ENCODE data around the gene CC2D1A. TPM values are rescaled to one million over a fixed set of nuclear protein-coding genes. Genes with fewer than 3 reads are reported as not detected.
"Not testable (repeated sequence)": the region's sequence is repeated elsewhere in the genome, so short reads cannot be mapped to it uniquely, and the experiment has no call there.

The CC2D1A gene
- total and polyA plus RNA-seq, 4 donors: 7.4 to 12.0 (median 9.9) TPM

- TF ChIP-seq REST (IDR thresholded peaks at IDR 0.05) (no peak), GABPA (IDR thresholded peaks at IDR 0.05 in 1 of 2, conservative IDR thresholded peaks at IDR 0.05 in 1 of 2) (no peak)
These were observed 63.9 kb downstream of the CC2D1A start (continued) for GRCh38 chr19:13969897-13970296.

- not testable (repeated sequence) for DNase-seq (ENCODE audit: low spot score); H3K9me3 ChIP-seq (ENCODE audit: control insufficient read depth in 4 of 4, low read length in 3 of 4); H3K4me3 ChIP-seq (ENCODE audit: low read depth in 1 of 3, low read length in 3 of 3); H3K27me3 ChIP-seq (ENCODE audit: control insufficient read depth in 4 of 4, insufficient read depth in 4 of 4, low read length in 3 of 4); H3K27ac ChIP-seq (ENCODE audit: low read depth in 1 of 2, low read length in 2 of 2); H3K9ac ChIP-seq (ENCODE audit: low read depth in 1 of 2, low read length in 2 of 2); H3K4me1 ChIP-seq (ENCODE audit: control insufficient read depth in 4 of 4, insufficient read depth in 4 of 4, low read length in 3 of 4)
- 93% methylated on average over 15 of the region's 15 CpGs for WGBS
- peaks cover 15 to 67% (median 30%) of the 10 kb centered on the region in 4 donors for H3K36me3 ChIP-seq (ENCODE audit: control insufficient read depth in 4 of 4, insufficient read depth in 3 of 4, low read depth in 1 of 4, low read length in 3 of 4)
These were observed 65.9 kb downstream of the CC2D1A start for GRCh38 chr19:13971868-13972267.

- no peak for DNase-seq (ENCODE audit: low spot score)
- WGBS: 93% methylated on average over 37 of the region's 37 CpGs
- peaks cover 12 to 60% (median 29%) of the 10 kb centered on the region in 4 donors for H3K36me3 ChIP-seq (ENCODE audit: control insufficient read depth in 4 of 4, insufficient read depth in 3 of 4, low read depth in 1 of 4, low read length in 3 of 4)
These were observed 66.6 kb downstream of the CC2D1A start for GRCh38 chr19:13972368-13973155.

GRCh38 chr19:13973479-13973878 is 67.5 kb downstream of the CC2D1A start:
- not testable (repeated sequence) for H3K4me3 ChIP-seq (ENCODE audit: low read depth in 1 of 3, low read length in 3 of 3); H3K9ac ChIP-seq (ENCODE audit: low read depth in 1 of 2, low read length in 2 of 2); H3K4me1 ChIP-seq (ENCODE audit: control insufficient read depth in 4 of 4, insufficient read depth in 4 of 4, low read length in 3 of 4); H3K9me3 ChIP-seq (ENCODE audit: control insufficient read depth in 4 of 4, low read length in 3 of 4); DNase-seq (ENCODE audit: low spot score); H3K27me3 ChIP-seq (ENCODE audit: control insufficient read depth in 4 of 4, insufficient read depth in 4 of 4, low read length in 3 of 4); H3K27ac ChIP-seq (ENCODE audit: low read depth in 1 of 2, low read length in 2 of 2)
- WGBS: 98% methylated on average over 3 of the region's 3 CpGs
- H3K36me3 ChIP-seq (ENCODE audit: control insufficient read depth in 4 of 4, insufficient read depth in 3 of 4, low read depth in 1 of 4, low read length in 3 of 4): peaks cover 12 to 55% (median 24%) of the 10 kb centered on the region in 4 donors

More at GRCh38 chr19:13972368-13973155, 66.6 kb downstream of the CC2D1A start:
- Histone ChIP-seq H3K27ac (ENCODE audit: low read depth in 1 of 2, low read length in 2 of 2) (no peak overlapping the region), H3K9ac (ENCODE audit: low read depth in 1 of 2, low read length in 2 of 2) (no peak overlapping the region), H3K9me3 (ENCODE audit: control insufficient read depth in 4 of 4, low read length in 3 of 4) (no peaks in the 10 kb centered on the region), H3K4me3 (ENCODE audit: low read depth in 1 of 3, low read length in 3 of 3) (no peak overlapping the region), H3K27me3 (ENCODE audit: control insufficient read depth in 4 of 4, insufficient read depth in 4 of 4, low read length in 3 of 4) (no peaks in the 10 kb centered on the region), H3K4me1 (ENCODE audit: control insufficient read depth in 4 of 4, insufficient read depth in 4 of 4, low read length in 3 of 4) (no peaks in the 10 kb centered on the region)
- TF ChIP-seq CTCF (IDR thresholded peaks at IDR 0.05; ENCODE audit: low read depth, low read length, missing input control) (no peak), ZBTB33 (IDR thresholded peaks at IDR 0.05) (no peak), RAD21 (IDR thresholded peaks at IDR 0.05) (no peak), YY1 (IDR thresholded peaks at IDR 0.05) (no peak), EGR1 (IDR thresholded peaks at IDR 0.05; ENCODE audit: low read depth in 2 of 2) (no peak), JUND (IDR thresholded peaks at IDR 0.05) (no peak), HNF4A (conservative IDR thresholded peaks at IDR 0.05) (no peak), RXRA (IDR thresholded peaks at IDR 0.05) (no peak), GABPA (IDR thresholded peaks at IDR 0.05 in 1 of 2, conservative IDR thresholded peaks at IDR 0.05 in 1 of 2) (no peak), HNF4G (IDR thresholded peaks at IDR 0.05) (no peak), SP1 (IDR thresholded peaks at IDR 0.05) (no peak), ATF3 (IDR thresholded peaks at IDR 0.05) (no peak), TAF1 (conservative IDR thresholded peaks at IDR 0.05) (no peak)

Data from liver (tissue), 9 donors.